SK-N-MC (cell line): ENCODE measurements around the gene CRIM1.

Source experiments
- EZH2 ChIP-seq: fragments of 200-600 bp; sonication (generic); IDR thresholded peaks from one replicate; pipeline ENCODE4 v1.6.1; 2017; ENCODE audit warnings: antibody characterized with exemption
- POLR2AphosphoS5 ChIP-seq: IDR thresholded peaks from 2 replicates; pipeline ENCODE4 v1.6.1; 2012; ENCODE audit warnings: mild to moderate bottlenecking, low read depth, low read length, borderline replicate concordance

DNA sequence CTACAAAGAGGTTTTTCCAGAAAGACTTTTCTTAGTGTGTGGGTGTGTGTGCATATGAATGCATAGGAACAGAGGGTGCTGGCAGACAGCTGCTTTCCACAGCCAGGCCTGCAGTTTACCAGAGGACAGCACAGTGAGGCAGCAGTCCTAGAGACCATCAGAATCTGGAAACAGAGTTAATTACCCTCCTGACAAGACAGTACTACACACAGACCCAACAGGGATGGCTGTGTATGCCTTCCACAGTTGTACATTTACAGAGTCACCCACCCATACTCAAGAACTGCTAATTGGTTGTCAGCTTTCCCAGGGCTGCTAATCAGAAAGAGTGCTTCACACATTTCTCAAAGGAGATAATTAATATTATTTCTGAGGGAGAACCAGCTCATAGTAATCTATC lies 137.7 kb downstream of the CRIM1 start:
- TF ChIP-seq EZH2: no peak
- no peak for TF ChIP-seq POLR2AphosphoS5
